Vagina (tissue), 2 donors: Measurements from ENCODE around the gene FSHB.

Source experiments
- CTCF ChIP-seq, 3 experiments: fragments of 450-650 bp in 2 of 3; fragments of 200-600 bp in 1 of 3; sonication (generic) in 1 of 3; IDR thresholded peaks; one replicate each; pipeline ENCODE4 v1.5.1; 2017 to 2019; ENCODE audit warnings: antibody characterized with exemption in 3 of 3, mild to moderate bottlenecking in 2 of 3, moderate library complexity in 2 of 3
- POLR2AphosphoS5 ChIP-seq, 2 donors: sonication (generic); formaldehyde crosslinking; IDR thresholded peaks; one replicate each; pipeline ENCODE4 v1.9.0; 2017; ENCODE audit warnings: antibody characterized with exemption in 2 of 2, mild to moderate bottlenecking in 2 of 2, low read depth in 1 of 2; ENCODE audit not compliant: insufficient read depth in 1 of 2

- TF ChIP-seq CTCF (IDR thresholded peaks at IDR 0.05) (no peak), POLR2AphosphoS5 (IDR thresholded peaks at IDR 0.05; ENCODE audit: insufficient read depth in 1 of 2, low read depth in 1 of 2) (no peak)
Observed at GRCh38 chr11:30228323-30228884, 2.4 kb upstream of the FSHB start.
